Neural crest cell (in vitro differentiated cells): ENCODE results near the gene LIMS2. TPM values are rescaled to one million over a fixed set of nuclear protein-coding genes. Genes with fewer than 3 reads are reported as not detected.

Experiments
- DNase-seq: peaks from one replicate; pipeline ENCODE4 v3.0.0; 2021; ENCODE audit warnings: low read depth, mixed read lengths, low spot score
- H3K27ac Mint-ChIP-seq: one replicate; pipeline ENCODE4 v1.8.0; 2021; ENCODE audit warnings: mild to moderate bottlenecking, mixed read lengths; ENCODE audit not compliant: unreplicated experiment
- H3K27me3 Mint-ChIP-seq: 2 replicates; pipeline ENCODE4 v1.8.0; 2021; ENCODE audit warnings: low read depth, mild to moderate bottlenecking, mixed read lengths
- H3K36me3 Mint-ChIP-seq: 2 replicates; pipeline ENCODE4 v1.8.0; 2021; ENCODE audit warnings: low read depth, mild to moderate bottlenecking, mixed read lengths
- H3K4me1 Mint-ChIP-seq: 2 replicates; pipeline ENCODE4 v1.8.0; 2021; ENCODE audit warnings: mixed read lengths
- H3K4me3 Mint-ChIP-seq: one replicate; pipeline ENCODE4 v1.8.0; 2021; ENCODE audit warnings: mild to moderate bottlenecking, mixed read lengths
- H3K9me3 Mint-ChIP-seq: 2 replicates; pipeline ENCODE4 v1.8.0; 2021; ENCODE audit warnings: mixed read lengths
- CTCF ChIP-seq: fragments of 200-600 bp; sonication (generic); conservative IDR thresholded peaks from 2 replicates; pipeline ENCODE4 v1.5.0; 2021; ENCODE audit warnings: antibody characterized with exemption, mild to moderate bottlenecking
- total RNA-seq: library from RNA; stranded (reverse); gene quantifications from 2 replicates; pipeline ENCODE4 v1.2.1, GENCODE V29; 2021

Gene LIMS2
- total RNA-seq, 1 donor from 2014 or later, result 7.6 TPM

- H3K27me3 Mint-ChIP-seq, result no peaks in the 10 kb centered on the region
- H3K4me3 Mint-ChIP-seq, result no peak overlapping the region
- H3K27ac Mint-ChIP-seq, result no peak overlapping the region
- H3K4me1 Mint-ChIP-seq, result no peaks in the 10 kb centered on the region
- DNase-seq, result no peak
- H3K36me3 Mint-ChIP-seq, result no peaks in the 10 kb centered on the region
- H3K9me3 Mint-ChIP-seq, result no peaks in the 10 kb centered on the region
- no peak for TF ChIP-seq CTCF
Observed at GRCh38 chr2:127620866-127621265, 54.5 kb downstream of the LIMS2 start.

GRCh38 chr2:127619877-127620705 is 55.2 kb downstream of the LIMS2 start:
- H3K4me3 Mint-ChIP-seq, result no peak overlapping the region
- TF ChIP-seq CTCF, result no peak
- H3K4me1 Mint-ChIP-seq, result no peaks in the 10 kb centered on the region
- no peaks in the 10 kb centered on the region for H3K36me3 Mint-ChIP-seq
- DNase-seq, result no peak
- H3K9me3 Mint-ChIP-seq, result no peaks in the 10 kb centered on the region
- H3K27ac Mint-ChIP-seq, result no peak overlapping the region
- no peaks in the 10 kb centered on the region for H3K27me3 Mint-ChIP-seq

- H3K4me1 Mint-ChIP-seq, result no peaks in the 10 kb centered on the region
- no peak for TF ChIP-seq CTCF
- H3K27ac Mint-ChIP-seq, result no peak overlapping the region
- H3K4me3 Mint-ChIP-seq, result no peak overlapping the region
- DNase-seq, result no peak
- H3K36me3 Mint-ChIP-seq, result no peaks in the 10 kb centered on the region
- H3K9me3 Mint-ChIP-seq, result no peaks in the 10 kb centered on the region
- no peaks in the 10 kb centered on the region for H3K27me3 Mint-ChIP-seq
Observed at GRCh38 chr2:127619203-127619590, 56.1 kb downstream of the LIMS2 start.

GRCh38 chr2:127618551-127619202 is 56.7 kb downstream of the LIMS2 start:
- no peak for TF ChIP-seq CTCF
- no peak for DNase-seq

GRCh38 chr2:127615511-127616166 is 59.7 kb downstream of the LIMS2 start:
- no peak for TF ChIP-seq CTCF
- Mint-ChIP-seq H3K27ac (no peak overlapping the region), H3K36me3 (no peaks in the 10 kb centered on the region), H3K27me3 (no peaks in the 10 kb centered on the region), H3K9me3 (peaks cover 11% of the 10 kb centered on the region), H3K4me1 (no peaks in the 10 kb centered on the region), H3K4me3 (no peak overlapping the region)
- DNase-seq, result no peak

More at GRCh38 chr2:127618551-127619202, 56.7 kb downstream of the LIMS2 start:
- H3K27me3 Mint-ChIP-seq, result no peaks in the 10 kb centered on the region
- peaks cover 4% of the 10 kb centered on the region for H3K9me3 Mint-ChIP-seq
- H3K4me3 Mint-ChIP-seq, result no peak overlapping the region
- no peaks in the 10 kb centered on the region for H3K36me3 Mint-ChIP-seq
- H3K27ac Mint-ChIP-seq, result peak overlapping the region; percentile 83
- H3K4me1 Mint-ChIP-seq, result no peaks in the 10 kb centered on the region
